ENCODE results near the gene CDT1. TPM values are rescaled to one million over a fixed set of nuclear protein-coding genes. Genes with fewer than 3 reads are reported as not detected.

The CDT1 gene
- total RNA-seq, 4 donors from 2014 or later = 0.33 to 1.8 (median 0.99) TPM

DNA sequence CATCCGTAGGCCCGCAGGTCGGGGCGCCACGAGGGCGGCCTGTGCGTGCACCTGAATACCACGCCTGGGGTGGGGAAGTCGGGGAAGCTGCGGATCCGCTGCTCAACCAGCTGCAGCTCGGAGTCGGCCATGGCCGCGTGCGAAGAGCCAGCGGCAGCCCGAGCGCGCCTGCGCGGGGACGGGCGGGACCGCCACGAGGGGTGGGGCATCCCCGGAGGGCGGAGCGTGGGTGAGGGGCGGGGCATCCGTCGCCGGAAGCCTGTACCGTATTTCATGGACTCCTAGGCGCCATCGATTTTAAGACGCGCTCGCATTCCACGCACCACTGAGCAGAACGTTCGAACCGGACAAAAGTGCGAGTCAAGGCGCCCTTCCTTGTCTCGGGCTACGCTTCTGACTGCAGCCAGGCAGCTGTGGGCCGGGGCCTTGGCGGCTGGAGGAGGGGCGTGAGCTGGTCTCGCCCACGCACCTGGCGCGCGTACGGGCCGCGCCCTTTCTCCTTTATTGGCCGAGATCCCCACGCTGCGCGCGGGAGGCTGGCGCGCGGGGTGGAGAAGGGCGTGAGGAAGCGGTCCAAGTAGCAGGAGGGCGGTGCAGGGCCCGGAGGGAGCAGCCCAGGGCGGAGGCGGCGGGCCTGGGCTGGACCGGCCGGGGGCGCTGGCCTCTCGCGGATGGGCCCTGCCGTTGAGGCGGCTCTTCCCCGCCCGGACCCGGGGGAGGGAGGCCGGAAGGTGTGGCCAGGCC, 8.4 kb downstream of the CDT1 start, which contains the start of gene APRT:
Gene APRT, minus strand, starts transcription at position 160 of the 744 bp plus-strand sequence. Its CDS starts 29 bp downstream, at position 131.
- H3K4me1 ChIP-seq = peaks cover 19 to 29% of the 10 kb centered on the region in 2 donors
- 0% methylated on average over 1 to 27 of the region's 84 CpGs for WGBS, 2 donors
- no peaks in the 10 kb centered on the region for H3K27me3 ChIP-seq
- peak; percentile 94 to 95 for DNase-seq
- H3K36me3 ChIP-seq = peaks cover 0 to 11% of the 10 kb centered on the region in 2 donors
- intact Hi-C loops (cut with DNase I) = loop anchor here (5.0 to 10.0 kb wide), 3 partner anchors 45 to 403 kb away; partner anchors contain the start of genes ACSF3, GALNS, TRAPPC2L and ZNF778
- H3K27ac ChIP-seq = peak within 1 kb of the TSS; percentile 75 to 94 (median 83)
- TF ChIP-seq, protein P1, sequence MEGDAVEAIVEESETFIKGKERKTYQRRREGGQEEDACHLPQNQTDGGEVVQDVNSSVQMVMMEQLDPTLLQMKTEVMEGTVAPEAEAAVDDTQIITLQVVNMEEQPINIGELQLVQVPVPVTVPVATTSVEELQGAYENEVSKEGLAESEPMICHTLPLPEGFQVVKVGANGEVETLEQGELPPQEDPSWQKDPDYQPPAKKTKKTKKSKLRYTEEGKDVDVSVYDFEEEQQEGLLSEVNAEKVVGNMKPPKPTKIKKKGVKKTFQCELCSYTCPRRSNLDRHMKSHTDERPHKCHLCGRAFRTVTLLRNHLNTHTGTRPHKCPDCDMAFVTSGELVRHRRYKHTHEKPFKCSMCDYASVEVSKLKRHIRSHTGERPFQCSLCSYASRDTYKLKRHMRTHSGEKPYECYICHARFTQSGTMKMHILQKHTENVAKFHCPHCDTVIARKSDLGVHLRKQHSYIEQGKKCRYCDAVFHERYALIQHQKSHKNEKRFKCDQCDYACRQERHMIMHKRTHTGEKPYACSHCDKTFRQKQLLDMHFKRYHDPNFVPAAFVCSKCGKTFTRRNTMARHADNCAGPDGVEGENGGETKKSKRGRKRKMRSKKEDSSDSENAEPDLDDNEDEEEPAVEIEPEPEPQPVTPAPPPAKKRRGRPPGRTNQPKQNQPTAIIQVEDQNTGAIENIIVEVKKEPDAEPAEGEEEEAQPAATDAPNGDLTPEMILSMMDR (IDR thresholded peaks at IDR 0.05) = peak in 3 of 6 experiments; percentile 22 to 46 (median 41)
- TF ChIP-seq POLR2A (IDR thresholded peaks at IDR 0.05) = peak in 1 of 2 donors; percentile 74
- peak within 1 kb of the TSS in 2 of 3 donors; percentile 41 to 65 for H3K4me3 ChIP-seq (replicated peaks in 1 of 3)
- no peaks in the 10 kb centered on the region for H3K9me3 ChIP-seq

- TF ChIP-seq POLR2A (IDR thresholded peaks at IDR 0.05) = no peak
- TF ChIP-seq, protein P1 (IDR thresholded peaks at IDR 0.05) = peak in 1 of 6 experiments; percentile 0
- Histone ChIP-seq H3K27me3 (no peaks in the 10 kb centered on the region), H3K4me3 (replicated peaks in 1 of 3) (peak overlapping the region in 1 of 3 donors; percentile 65), H3K4me1 (peaks cover 19 to 29% of the 10 kb centered on the region in 2 donors), H3K36me3 (peaks cover 0 to 11% of the 10 kb centered on the region in 2 donors), H3K27ac (peak overlapping the region; percentile 75 to 94 (median 83)), H3K9me3 (no peaks in the 10 kb centered on the region)
- intact Hi-C loops (cut with DNase I) = loop anchor here (5.0 to 10.0 kb wide), 3 partner anchors 45 to 402 kb away; partner anchors contain the start of genes ACSF3, GALNS, TRAPPC2L and ZNF778
- WGBS, 2 donors = 59 to 62% methylated on average over 26 to 34 of the region's 37 CpGs
- peak; percentile 45 to 54 for DNase-seq
Observed at GRCh38 chr16:88812513-88813268, 9.1 kb downstream of the CDT1 start.

DNA sequence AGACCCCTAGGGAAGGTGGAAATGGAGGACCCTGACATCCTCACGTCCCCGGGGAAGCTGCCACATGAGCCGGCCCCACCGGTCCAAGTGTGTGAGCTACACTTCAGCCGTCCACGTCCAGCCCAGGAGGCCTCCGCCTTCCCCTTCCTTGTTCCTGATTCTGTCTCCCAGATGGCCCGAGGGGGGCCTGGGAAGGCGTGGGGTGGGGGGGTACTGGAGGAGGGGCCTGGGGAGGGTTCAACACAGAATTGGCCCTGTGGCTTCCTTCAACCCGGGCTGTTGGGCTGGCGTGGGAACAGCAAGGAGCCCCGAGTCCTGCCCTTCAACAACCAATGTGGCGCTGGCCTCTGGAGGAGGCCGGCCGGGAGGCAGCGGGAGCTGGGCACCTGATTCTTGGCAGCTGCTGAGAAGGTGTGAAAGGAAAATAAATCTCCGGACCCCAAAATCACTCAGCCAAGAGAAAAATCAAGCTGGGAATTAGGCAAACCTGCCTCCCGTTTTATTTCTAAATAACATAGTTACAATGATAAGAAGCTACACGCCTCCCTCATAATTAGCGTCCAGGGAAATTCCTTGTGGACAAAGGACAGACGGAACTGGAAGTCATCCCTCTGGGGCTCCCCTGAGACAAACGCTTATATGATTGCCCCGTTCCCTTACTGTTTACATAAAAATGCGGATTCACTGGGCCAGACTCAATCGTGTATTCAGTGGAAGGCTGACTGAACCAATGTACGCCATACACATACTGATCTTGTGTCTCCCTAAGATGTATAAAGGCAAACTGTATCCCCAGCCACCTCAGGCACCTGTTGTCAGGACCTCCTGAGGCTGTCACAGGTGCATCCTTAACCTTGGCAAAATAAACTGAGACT, 9.9 kb downstream of the CDT1 start:
- TF ChIP-seq POLR2A (IDR thresholded peaks at IDR 0.05) = no peak
- TF ChIP-seq, protein P1 (IDR thresholded peaks at IDR 0.05) = no peak
- Histone ChIP-seq H3K27me3 (no peaks in the 10 kb centered on the region), H3K9me3 (no peaks in the 10 kb centered on the region), H3K4me3 (replicated peaks in 1 of 3) (no peak overlapping the region), H3K27ac (no peak overlapping the region), H3K36me3 (peaks cover 0 to 11% of the 10 kb centered on the region in 2 donors), H3K4me1 (peaks cover 19 to 29% of the 10 kb centered on the region in 2 donors)
- intact Hi-C loops (cut with DNase I) = loop anchor here (5.0 to 10.0 kb wide), 3 partner anchors 44 to 401 kb away; partner anchors contain the start of genes ACSF3, GALNS, TRAPPC2L and ZNF778
- WGBS, 2 donors = 63 to 78% methylated on average over 17 to 20 of the region's 26 CpGs
- no peak for DNase-seq

DNA sequence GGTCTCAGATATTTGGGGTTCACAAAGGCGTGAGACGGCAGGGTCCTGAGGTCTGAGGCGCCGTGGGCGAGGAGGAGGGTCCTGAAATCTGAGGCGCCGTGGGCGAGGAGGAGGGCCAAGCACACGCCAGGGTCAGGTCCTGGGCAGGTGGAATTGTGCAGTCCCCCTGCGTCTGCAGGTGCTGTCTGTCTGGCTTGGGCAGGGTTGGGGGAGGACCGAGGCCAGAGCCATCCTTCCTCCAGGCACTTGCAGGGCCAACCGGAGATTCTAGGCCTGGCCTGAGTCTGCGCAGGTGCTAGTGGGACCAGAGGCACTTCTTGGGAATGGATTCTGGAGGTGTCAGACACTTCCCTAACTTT, 10.5 kb downstream of the CDT1 start:
- no peak overlapping the region for H3K27ac ChIP-seq
- no peak for DNase-seq
- whole genome bisulfite sequencing, 2 donors = 82 to 86% methylated on average over 13 of the region's 13 CpGs
- no peak overlapping the region for H3K4me3 ChIP-seq (replicated peaks in 1 of 3)
- intact Hi-C loops (cut with DNase I) = loop anchor here (5.0 to 10.0 kb wide), 3 partner anchors 43 to 401 kb away; partner anchors contain the start of genes ACSF3, GALNS, TRAPPC2L and ZNF778
- peaks cover 19 to 29% of the 10 kb centered on the region in 2 donors for H3K4me1 ChIP-seq
- no peak for TF ChIP-seq POLR2A (IDR thresholded peaks at IDR 0.05)
- TF ChIP-seq, protein P1 (IDR thresholded peaks at IDR 0.05) = no peak
- H3K9me3 ChIP-seq = no peaks in the 10 kb centered on the region
- no peaks in the 10 kb centered on the region for H3K27me3 ChIP-seq
- peaks cover 0 to 7% of the 10 kb centered on the region in 2 donors for H3K36me3 ChIP-seq

Measured in thyroid gland (tissue), 4 donors.